Liver (tissue), 3 donors: ENCODE data around the gene SIRT5.

Source experiments
- CTCF ChIP-seq: fragments of 150-350 bp; IDR thresholded peaks from 2 replicates; pipeline ENCODE4 v1.5.1; 2017; ENCODE audit warnings: improper control_type of control experiment, low read depth, low read length; ENCODE audit not compliant: missing input control
- GABPA ChIP-seq, 2 donors: IDR thresholded peaks in 1 of 2; conservative IDR thresholded peaks in 1 of 2; 2 replicates each; pipeline ENCODE4 v1.6.1; 2016; ENCODE audit warnings: antibody characterized with exemption in 2 of 2, mild to moderate bottlenecking in 1 of 2, moderate library complexity in 1 of 2
- MAX ChIP-seq: IDR thresholded peaks from 2 replicates; pipeline ENCODE4 v1.6.1; 2016; ENCODE audit warnings: antibody characterized with exemption
- REST ChIP-seq: IDR thresholded peaks from 2 replicates; pipeline ENCODE4 v1.6.1; 2016; ENCODE audit warnings: antibody characterized with exemption, mild to moderate bottlenecking
- TAF1 ChIP-seq: conservative IDR thresholded peaks from 2 replicates; pipeline ENCODE4 v1.6.1; 2016; ENCODE audit warnings: antibody characterized with exemption, mild to moderate bottlenecking
- donor health status: healthy.
- donor health status: healthy.

DNA sequence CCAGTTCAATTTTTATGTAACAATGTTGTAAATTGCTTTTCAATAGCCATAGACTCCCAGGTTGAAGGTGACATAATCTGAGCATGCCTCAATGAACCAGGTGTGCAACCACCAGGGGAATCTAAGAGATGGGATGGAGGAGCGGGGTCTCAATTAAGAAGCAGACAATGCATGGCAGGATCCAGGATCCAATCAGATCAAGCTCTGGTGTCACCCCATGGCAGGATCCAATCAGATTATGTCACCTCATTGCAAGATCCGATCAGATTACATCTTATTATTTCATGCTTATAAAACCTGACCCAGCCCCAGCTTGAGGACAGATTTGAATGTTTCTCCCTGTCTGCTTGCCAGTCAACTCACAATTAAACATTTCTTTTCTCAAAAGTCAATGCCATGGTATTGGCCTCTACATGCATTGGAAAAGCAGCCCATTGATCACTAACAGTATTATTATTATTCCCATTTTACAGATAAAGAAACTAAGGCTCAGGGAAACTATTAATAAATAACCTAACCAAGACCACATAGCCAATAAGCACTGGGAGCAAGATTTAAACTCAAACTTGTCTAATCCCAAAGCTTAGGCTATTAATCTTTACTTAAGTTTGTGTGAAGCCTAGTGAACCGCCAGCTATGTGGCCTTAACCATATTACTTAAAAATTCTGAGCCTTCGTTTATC, 14.3 kb upstream of the SIRT5 start:
- TF ChIP-seq CTCF (no peak), GABPA (IDR thresholded peaks at IDR 0.05 in 1 of 2, conservative IDR thresholded peaks at IDR 0.05 in 1 of 2) (no peak), MAX (no peak), TAF1 (no peak), REST (no peak)
